ENCODE results near the gene E2F1.

Gene E2F1

GRCh38 chr20:33673114-33673409 lies 13.1 kb downstream of the E2F1 start:
- ATAC-seq: no peak
- TF ChIP-seq BACH2 (CRISPR knock-in tag; IDR thresholded peaks at IDR 0.05; ENCODE audit: borderline replicate concordance) (no peak), ISL1 (CRISPR knock-in tag; IDR thresholded peaks at IDR 0.05) (no peak), ZNF8 (CRISPR knock-in tag; IDR thresholded peaks at IDR 0.05) (no peak), POU6F1 (CRISPR knock-in tag; IDR thresholded peaks at IDR 0.05; ENCODE audit: borderline replicate concordance, low read depth) (no peak)

GRCh38 chr20:33672426-33673113 lies 13.6 kb downstream of the E2F1 start:
- no peak for ATAC-seq
- TF ChIP-seq ZNF70 (CRISPR knock-in tag; IDR thresholded peaks at IDR 0.05): no peak
- no peak for TF ChIP-seq ZFP3 (CRISPR knock-in tag; IDR thresholded peaks at IDR 0.05)
- no peak for TF ChIP-seq RARB (CRISPR knock-in tag; IDR thresholded peaks at IDR 0.05)
- TF ChIP-seq PATZ1 (CRISPR knock-in tag; IDR thresholded peaks at IDR 0.05; ENCODE audit: borderline replicate concordance): no peak
- no peak for TF ChIP-seq ESRRG (CRISPR knock-in tag; IDR thresholded peaks at IDR 0.05)
- no peak for TF ChIP-seq GLIS3 (CRISPR knock-in tag; IDR thresholded peaks at IDR 0.05)
- TF ChIP-seq SNAI2 (CRISPR knock-in tag; IDR thresholded peaks at IDR 0.05): no peak

GRCh38 chr20:33671573-33672288 lies 14.5 kb downstream of the E2F1 start:
- TF ChIP-seq PATZ1 (CRISPR knock-in tag; IDR thresholded peaks at IDR 0.05; ENCODE audit: borderline replicate concordance) (no peak), TCF4 (CRISPR knock-in tag; IDR thresholded peaks at IDR 0.05; ENCODE audit: borderline replicate concordance) (no peak), ZC3H10 (CRISPR knock-in tag; IDR thresholded peaks at IDR 0.05) (no peak), BACH2 (CRISPR knock-in tag; IDR thresholded peaks at IDR 0.05; ENCODE audit: borderline replicate concordance) (no peak), ARNTL (CRISPR knock-in tag; IDR thresholded peaks at IDR 0.05; ENCODE audit: borderline replicate concordance, low read depth) (no peak), TSHZ2 (CRISPR knock-in tag; IDR thresholded peaks at IDR 0.05) (no peak), CSRNP3 (CRISPR knock-in tag; IDR thresholded peaks at IDR 0.05) (no peak), ISL1 (CRISPR knock-in tag; IDR thresholded peaks at IDR 0.05) (no peak), RARB (CRISPR knock-in tag; IDR thresholded peaks at IDR 0.05) (no peak), SNAI2 (CRISPR knock-in tag; IDR thresholded peaks at IDR 0.05) (no peak), ZNF565 (CRISPR knock-in tag; conservative IDR thresholded peaks at IDR 0.05; ENCODE audit: low read depth) (no peak)
- ATAC-seq: no peak

Data from SK-N-SH treated with all-trans-retinoic acid at 6 μM for 48 hours (cell line).